Measurements from ENCODE around the gene DCPS.

DNA sequence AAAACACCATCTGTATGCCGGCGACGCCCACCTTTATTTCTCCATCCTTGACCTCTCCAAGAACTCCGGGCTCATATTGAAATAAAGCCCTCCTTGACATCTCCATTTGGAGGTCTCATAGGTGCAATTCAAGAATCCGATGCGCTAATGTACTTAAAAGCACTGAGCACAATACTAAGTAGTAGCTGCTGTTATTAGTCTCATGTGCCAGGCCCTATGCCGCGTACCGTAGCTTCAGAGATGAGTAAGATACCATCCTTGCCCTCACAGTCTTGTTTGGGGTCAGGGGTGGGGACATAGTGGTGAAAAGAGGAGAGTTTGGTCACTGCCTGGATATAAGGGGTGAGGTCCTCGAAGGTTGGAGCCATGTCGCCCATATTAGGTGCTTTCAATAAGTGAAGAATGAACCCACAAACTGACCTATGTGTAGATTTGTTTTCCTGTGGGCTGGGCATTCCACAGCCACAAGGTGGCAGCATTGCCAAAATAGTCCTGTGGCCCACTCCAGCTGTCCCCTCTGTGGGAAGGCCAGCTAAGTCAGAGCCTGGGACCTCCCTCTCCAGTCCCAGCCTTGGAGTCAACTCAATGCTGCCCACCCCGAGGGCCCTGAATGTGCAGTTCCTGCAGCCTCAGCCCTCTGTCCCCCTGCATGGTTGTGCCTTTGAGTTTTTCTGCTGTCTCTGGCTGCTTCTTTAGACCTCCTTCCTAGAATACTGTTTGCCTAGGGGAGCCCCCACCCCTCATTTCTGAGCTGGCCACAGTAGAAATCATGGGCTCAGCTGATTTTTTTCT, 6.5 kb downstream of the DCPS start:
- TF ChIP-seq, protein P1, sequence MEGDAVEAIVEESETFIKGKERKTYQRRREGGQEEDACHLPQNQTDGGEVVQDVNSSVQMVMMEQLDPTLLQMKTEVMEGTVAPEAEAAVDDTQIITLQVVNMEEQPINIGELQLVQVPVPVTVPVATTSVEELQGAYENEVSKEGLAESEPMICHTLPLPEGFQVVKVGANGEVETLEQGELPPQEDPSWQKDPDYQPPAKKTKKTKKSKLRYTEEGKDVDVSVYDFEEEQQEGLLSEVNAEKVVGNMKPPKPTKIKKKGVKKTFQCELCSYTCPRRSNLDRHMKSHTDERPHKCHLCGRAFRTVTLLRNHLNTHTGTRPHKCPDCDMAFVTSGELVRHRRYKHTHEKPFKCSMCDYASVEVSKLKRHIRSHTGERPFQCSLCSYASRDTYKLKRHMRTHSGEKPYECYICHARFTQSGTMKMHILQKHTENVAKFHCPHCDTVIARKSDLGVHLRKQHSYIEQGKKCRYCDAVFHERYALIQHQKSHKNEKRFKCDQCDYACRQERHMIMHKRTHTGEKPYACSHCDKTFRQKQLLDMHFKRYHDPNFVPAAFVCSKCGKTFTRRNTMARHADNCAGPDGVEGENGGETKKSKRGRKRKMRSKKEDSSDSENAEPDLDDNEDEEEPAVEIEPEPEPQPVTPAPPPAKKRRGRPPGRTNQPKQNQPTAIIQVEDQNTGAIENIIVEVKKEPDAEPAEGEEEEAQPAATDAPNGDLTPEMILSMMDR (conservative IDR thresholded peaks at IDR 0.05; ENCODE audit: low read depth, low read length), result peak; percentile 98
- TF ChIP-seq EZH2phosphoT487 (IDR thresholded peaks at IDR 0.05; ENCODE audit: borderline replicate concordance, low read length), result no peak
- TF ChIP-seq EZH2 (IDR thresholded peaks at IDR 0.05; ENCODE audit: low read length, unreplicated experiment), result no peak

Measured in PC-3 (cell line).